CD4-positive, alpha-beta memory T cell (primary cell): ENCODE data around the gene IPO13. TPM values are rescaled to one million over a fixed set of nuclear protein-coding genes. Genes with fewer than 3 reads are reported as not detected.

Experiments
- CTCF ChIA-PET: fragments of 350-600 bp; sonication (Branson Sonifier 250); formaldehyde crosslinking; loops from one replicate; lab custom pipeline; 2021; ENCODE audit warnings: inconsistent platforms; ENCODE audit not compliant: partially characterized antibody; lab: Charles Lee
- POLR2A ChIA-PET: fragments of 350-600 bp; sonication (Branson Sonifier 250); formaldehyde crosslinking; loops from one replicate; lab custom pipeline; 2021; ENCODE audit not compliant: partially characterized antibody; lab: Charles Lee
- DNase-seq, 5 donors: peaks; one replicate each; pipeline versions ENCODE4 v3.0.0 to v3.0.0-alpha.2; 2020 to 2022; ENCODE audit warnings: mixed read lengths in 1 of 5
- H3K27ac ChIP-seq: one replicate; pipeline ENCODE4 v1.7.0; 2013; ENCODE audit warnings: low read depth, low read length
- H3K27me3 ChIP-seq: 2 replicates; pipeline ENCODE4 v1.7.0; 2013; ENCODE audit warnings: mild to moderate bottlenecking, low read length, moderate library complexity; ENCODE audit not compliant: insufficient read depth
- H3K36me3 ChIP-seq: 2 replicates; pipeline ENCODE4 v1.7.0; 2013; ENCODE audit warnings: mild to moderate bottlenecking, low read length, moderate library complexity; ENCODE audit not compliant: insufficient read depth
- H3K4me1 ChIP-seq: 2 replicates; pipeline ENCODE4 v1.7.0; 2013; ENCODE audit warnings: mild to moderate bottlenecking, low read length, moderate library complexity; ENCODE audit not compliant: insufficient read depth
- H3K4me3 ChIP-seq, 2 donors: one replicate each; pipeline ENCODE4 v1.7.0; 2013; ENCODE audit warnings: low read length in 2 of 2, mild to moderate bottlenecking in 1 of 2
- H3K9me3 ChIP-seq, 2 donors: one replicate each; pipeline ENCODE4 v1.7.0; 2013; ENCODE audit warnings: low read length in 2 of 2, control low read depth in 1 of 2; ENCODE audit not compliant: control insufficient read depth in 1 of 2
- H3K27ac Mint-ChIP-seq, 7 donors: one replicate each; pipeline ENCODE4 v1.8.0; 2020 to 2021; ENCODE audit warnings: mixed read lengths in 7 of 7, mild to moderate bottlenecking in 6 of 7, inconsistent platforms in 3 of 7, moderate library complexity in 3 of 7
- H3K27me3 Mint-ChIP-seq, 2 donors: one replicate each; pipeline ENCODE4 v1.8.0; 2020 to 2021; ENCODE audit warnings: mixed read lengths in 2 of 2
- H3K36me3 Mint-ChIP-seq, 2 donors: one replicate each; pipeline ENCODE4 v1.8.0; 2020 to 2021; ENCODE audit warnings: mixed read lengths in 2 of 2, inconsistent platforms in 1 of 2, mild to moderate bottlenecking in 1 of 2
- H3K4me1 Mint-ChIP-seq, 4 donors: one replicate each; pipeline ENCODE4 v1.8.0; 2020 to 2021; ENCODE audit warnings: mixed read lengths in 4 of 4, mild to moderate bottlenecking in 1 of 4
- H3K4me3 Mint-ChIP-seq, 8 donors: one replicate each; pipeline ENCODE4 v1.8.0; 2020 to 2021; ENCODE audit warnings: mixed read lengths in 8 of 8, mild to moderate bottlenecking in 7 of 8, moderate library complexity in 6 of 8, inconsistent platforms in 3 of 8
- H3K9me3 Mint-ChIP-seq, 8 donors: one replicate each; pipeline ENCODE4 v1.8.0; 2020 to 2021; ENCODE audit warnings: mixed read lengths in 8 of 8, mild to moderate bottlenecking in 5 of 8, inconsistent platforms in 3 of 8, moderate library complexity in 1 of 8
- intact Hi-C: fragments of 100-400 bp; cut with micrococcal nuclease; formaldehyde crosslinking; loops from one replicate; pipeline ENCODE4 v1.15.1; 2023
- polyA plus RNA-seq, 2 donors: library from polyadenylated mRNA; unstranded; fragments of 300-500 nt; fragmentation: Illumina TruSeq; gene quantifications; one replicate each; pipeline ENCODE4 v1.2.3, GENCODE V29; 2021
- total RNA-seq, 2 experiments: library from RNA; stranded (reverse); gene quantifications; one replicate each; pipeline ENCODE4 v1.2.3, GENCODE V29; 2021

The IPO13 gene
- total and polyA plus RNA-seq, 4 experiments from 2014 or later: 7.5 to 20.0 (median 17.7) TPM

GRCh38 chr1:43930949-43931275 lies 15.8 kb upstream of the IPO13 start:
- no peaks in the 10 kb centered on the region for H3K9me3 Mint-ChIP-seq
- POLR2A ChIA-PET: no interaction called here

GRCh38 chr1:43931711-43932660 lies 14.8 kb upstream of the IPO13 start:
- H3K27me3 Mint-ChIP-seq: peaks cover 16 to 21% of the 10 kb centered on the region in 2 donors
- H3K27ac Mint-ChIP-seq: peak overlapping the region in 2 of 7 donors; percentile 24 to 48
- peaks cover 3 to 24% (median 4%) of the 10 kb centered on the region in 4 donors for H3K4me1 Mint-ChIP-seq
- POLR2A ChIA-PET: interaction anchor here (1.1 to 1.4 kb wide), 2 partner anchors 15 to 98 kb away, joined by 3 read pairs; partner anchors contain the start of gene IPO13
- CTCF ChIA-PET: interaction anchor here (1.3 to 5.4 kb wide), 5 partner anchors 8 to 402 kb away, joined by 3 to 91 read pairs (median 21); partner anchors contain the start of gene IPO13
- Histone ChIP-seq H3K27ac (no peak overlapping the region), H3K4me3 (no peak overlapping the region), H3K9me3 (no peaks in the 10 kb centered on the region), H3K27me3 (peaks cover 23% of the 10 kb centered on the region), H3K4me1 (peaks cover 8% of the 10 kb centered on the region), H3K36me3 (no peaks in the 10 kb centered on the region)
- peaks cover 3 to 5% of the 10 kb centered on the region in 2 donors for H3K36me3 Mint-ChIP-seq
- DNase-seq: no peak
- H3K4me3 Mint-ChIP-seq: no peak overlapping the region
- no peaks in the 10 kb centered on the region for H3K9me3 Mint-ChIP-seq
- intact Hi-C loops: loop anchor here (5.0 kb wide), 2 partner anchors 105 to 705 kb away; no protein-coding TSS in a partner anchor

More at GRCh38 chr1:43930949-43931275, 15.8 kb upstream of the IPO13 start:
- Histone ChIP-seq H3K4me1 (peaks cover 8% of the 10 kb centered on the region), H3K27ac (no peak overlapping the region), H3K36me3 (no peaks in the 10 kb centered on the region), H3K4me3 (no peak overlapping the region), H3K27me3 (peaks cover 23% of the 10 kb centered on the region), H3K9me3 (no peaks in the 10 kb centered on the region)
- Mint-ChIP-seq H3K27me3 (peaks cover 16 to 19% of the 10 kb centered on the region in 2 donors), H3K4me3 (peak overlapping the region in 1 of 8 donors; percentile 31), H3K36me3 (peaks cover 5 to 10% of the 10 kb centered on the region in 2 donors), H3K4me1 (peaks cover 3 to 24% (median 4%) of the 10 kb centered on the region in 4 donors), H3K27ac (no peak overlapping the region)
- intact Hi-C loops: loop anchor here (5.0 kb wide), 2 partner anchors 106 to 704 kb away; no protein-coding TSS in a partner anchor
- DNase-seq: no peak
- CTCF ChIA-PET: interaction anchor here (0.7 to 2.4 kb wide), 5 partner anchors 13 to 401 kb away, joined by 3 to 9 read pairs (median 3); no protein-coding TSS in a partner anchor

GRCh38 chr1:43932786-43933385 lies 13.9 kb upstream of the IPO13 start:
- Mint-ChIP-seq H3K9me3 (no peaks in the 10 kb centered on the region), H3K27me3 (peaks cover 16 to 21% of the 10 kb centered on the region in 2 donors), H3K4me1 (peaks cover 3 to 24% (median 4%) of the 10 kb centered on the region in 4 donors), H3K4me3 (peak overlapping the region in 4 of 8 donors; percentile 3 to 46 (median 10)), H3K36me3 (peaks cover 3 to 5% of the 10 kb centered on the region in 2 donors), H3K27ac (peak overlapping the region in 1 of 7 donors; percentile 13)
- H3K4me3 ChIP-seq: no peak overlapping the region
- H3K9me3 ChIP-seq: no peaks in the 10 kb centered on the region
- peaks cover 23% of the 10 kb centered on the region for H3K27me3 ChIP-seq
- CTCF ChIA-PET: interaction anchor here (1.0 to 5.4 kb wide), 6 partner anchors 9 to 403 kb away, joined by 3 to 91 read pairs (median 19); partner anchors contain the start of gene IPO13
- intact Hi-C loops: loop anchor here (5.0 kb wide), 2 partner anchors 104 to 706 kb away; no protein-coding TSS in a partner anchor
- POLR2A ChIA-PET: interaction anchor here (1.1 to 1.4 kb wide), 2 partner anchors 14 to 98 kb away, joined by 3 read pairs; partner anchors contain the start of gene IPO13
- no peaks in the 10 kb centered on the region for H3K36me3 ChIP-seq
- no peak overlapping the region for H3K27ac ChIP-seq
- H3K4me1 ChIP-seq: peaks cover 8% of the 10 kb centered on the region
- DNase-seq: no peak

GRCh38 chr1:43933386-43934100 lies 13.2 kb upstream of the IPO13 start, which contains the start of gene ARTN:
ARTN (plus strand) TSS chr1:43933801; CDS start chr1:43935657, 1,856 bp downstream.
- Histone ChIP-seq H3K27ac (no peak within 1 kb of the TSS), H3K36me3 (no peaks in the 10 kb centered on the region), H3K4me1 (peaks cover 8% of the 10 kb centered on the region), H3K27me3 (peaks cover 23% of the 10 kb centered on the region), H3K9me3 (no peaks in the 10 kb centered on the region), H3K4me3 (no peak within 1 kb of the TSS)
- Mint-ChIP-seq H3K9me3 (no peaks in the 10 kb centered on the region), H3K36me3 (peaks cover 5% of the 10 kb centered on the region in 2 donors), H3K27ac (peak within 1 kb of the TSS in 3 of 7 donors; percentile 13 to 56 (median 43)), H3K4me3 (peak within 1 kb of the TSS in 7 of 8 donors; percentile 0 to 56 (median 17)), H3K27me3 (peaks cover 16 to 21% of the 10 kb centered on the region in 2 donors), H3K4me1 (peaks cover 3 to 24% (median 4%) of the 10 kb centered on the region in 4 donors)
- intact Hi-C loops: loop anchor here (5.0 kb wide), 2 partner anchors 104 to 706 kb away; no protein-coding TSS in a partner anchor
- DNase-seq: no peak
- CTCF ChIA-PET: interaction anchor here (0.8 to 5.4 kb wide), 12 partner anchors 8 to 404 kb away, joined by 3 to 91 read pairs (median 8); partner anchors contain the start of gene IPO13
- POLR2A ChIA-PET: interaction anchor here (1.1 to 1.4 kb wide), 4 partner anchors 10 to 97 kb away, joined by 3 to 4 read pairs (median 4); partner anchors contain the start of genes ATP6V0B and IPO13

GRCh38 chr1:43934101-43934985 lies 12.4 kb upstream of the IPO13 start:
- no peak overlapping the region for H3K4me3 ChIP-seq
- Mint-ChIP-seq H3K4me1 (peaks cover 3 to 25% (median 4%) of the 10 kb centered on the region in 4 donors), H3K9me3 (no peaks in the 10 kb centered on the region), H3K27ac (peak overlapping the region in 2 of 7 donors; percentile 43 to 56), H3K4me3 (peak overlapping the region in 4 of 8 donors; percentile 0 to 56 (median 34)), H3K36me3 (peaks cover 5% of the 10 kb centered on the region in 2 donors), H3K27me3 (peaks cover 16 to 21% of the 10 kb centered on the region in 2 donors)
- H3K9me3 ChIP-seq: no peaks in the 10 kb centered on the region
- CTCF ChIA-PET: interaction anchor here (0.6 to 5.4 kb wide), 28 partner anchors 9 to 707 kb away, joined by 3 to 91 read pairs (median 5); partner anchors contain the start of genes IPO13 and KDM4A
- no peaks in the 10 kb centered on the region for H3K36me3 ChIP-seq
- peaks cover 23% of the 10 kb centered on the region for H3K27me3 ChIP-seq
- no peak overlapping the region for H3K27ac ChIP-seq
- intact Hi-C loops: loop anchor here (5.0 kb wide), 2 partner anchors 103 to 707 kb away; no protein-coding TSS in a partner anchor
- H3K4me1 ChIP-seq: peaks cover 8% of the 10 kb centered on the region
- POLR2A ChIA-PET: interaction anchor here (0.8 to 1.4 kb wide), 5 partner anchors 9 to 407 kb away, joined by 3 to 4 read pairs (median 4); partner anchors contain the start of gene ATP6V0B
- DNase-seq: peak in 4 of 5 donors; percentile 23 to 35 (median 32)
